ENCODE results near the gene DHRS7.

The DHRS7 gene, protein sequence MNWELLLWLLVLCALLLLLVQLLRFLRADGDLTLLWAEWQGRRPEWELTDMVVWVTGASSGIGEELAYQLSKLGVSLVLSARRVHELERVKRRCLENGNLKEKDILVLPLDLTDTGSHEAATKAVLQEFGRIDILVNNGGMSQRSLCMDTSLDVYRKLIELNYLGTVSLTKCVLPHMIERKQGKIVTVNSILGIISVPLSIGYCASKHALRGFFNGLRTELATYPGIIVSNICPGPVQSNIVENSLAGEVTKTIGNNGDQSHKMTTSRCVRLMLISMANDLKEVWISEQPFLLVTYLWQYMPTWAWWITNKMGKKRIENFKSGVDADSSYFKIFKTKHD

DNA sequence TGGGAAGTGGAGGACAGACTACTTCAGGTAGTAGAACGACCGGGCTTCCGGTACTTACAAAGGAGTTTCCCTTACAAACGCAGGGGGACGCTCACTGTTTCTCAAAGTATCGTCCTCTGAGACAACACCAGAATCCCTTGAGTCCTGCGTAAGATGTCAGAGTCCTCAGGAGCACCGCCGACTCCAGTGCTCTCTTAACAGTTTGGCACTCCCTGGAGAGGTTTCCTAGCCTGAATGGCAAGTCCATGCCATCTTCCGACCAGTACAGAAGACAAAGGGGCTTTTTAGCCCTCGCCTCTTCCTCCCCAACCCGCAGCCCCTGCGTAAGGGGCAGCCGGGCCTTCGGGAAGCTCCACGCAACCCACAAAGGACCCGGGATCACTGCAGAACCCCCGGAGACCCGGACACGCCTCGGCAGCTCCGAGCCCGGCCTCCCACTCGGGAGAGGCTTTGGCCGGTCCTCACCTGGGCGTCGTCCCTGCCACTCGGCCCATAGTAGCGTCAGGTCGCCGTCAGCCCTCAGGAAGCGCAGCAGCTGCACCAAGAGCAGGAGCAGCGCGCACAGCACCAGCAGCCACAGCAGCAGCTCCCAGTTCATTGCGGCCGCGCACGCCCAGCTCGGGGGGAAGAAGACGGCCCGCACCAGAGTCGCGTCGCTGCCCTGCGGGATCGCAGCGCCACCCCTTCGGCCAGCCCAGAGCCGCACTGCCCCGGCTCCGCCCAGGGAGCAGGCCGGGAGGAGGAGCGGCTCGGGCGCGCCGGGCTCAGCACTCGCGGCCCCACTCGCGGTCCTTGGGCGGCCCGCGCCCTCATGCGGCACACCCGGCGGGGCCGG lies at the start of gene DHRS7:
Gene DHRS7, minus strand, starts transcription at position 687 of the 835 bp plus-strand sequence. Its CDS starts 89 bp downstream, at position 598.
- H3K27ac ChIP-seq = peak within 1 kb of the TSS; percentile 93
- no peaks in the 10 kb centered on the region for H3K9me3 ChIP-seq (ENCODE audit: severe bottlenecking)
- DNase-seq = peak; percentile 81
- TF ChIP-seq, protein P1, sequence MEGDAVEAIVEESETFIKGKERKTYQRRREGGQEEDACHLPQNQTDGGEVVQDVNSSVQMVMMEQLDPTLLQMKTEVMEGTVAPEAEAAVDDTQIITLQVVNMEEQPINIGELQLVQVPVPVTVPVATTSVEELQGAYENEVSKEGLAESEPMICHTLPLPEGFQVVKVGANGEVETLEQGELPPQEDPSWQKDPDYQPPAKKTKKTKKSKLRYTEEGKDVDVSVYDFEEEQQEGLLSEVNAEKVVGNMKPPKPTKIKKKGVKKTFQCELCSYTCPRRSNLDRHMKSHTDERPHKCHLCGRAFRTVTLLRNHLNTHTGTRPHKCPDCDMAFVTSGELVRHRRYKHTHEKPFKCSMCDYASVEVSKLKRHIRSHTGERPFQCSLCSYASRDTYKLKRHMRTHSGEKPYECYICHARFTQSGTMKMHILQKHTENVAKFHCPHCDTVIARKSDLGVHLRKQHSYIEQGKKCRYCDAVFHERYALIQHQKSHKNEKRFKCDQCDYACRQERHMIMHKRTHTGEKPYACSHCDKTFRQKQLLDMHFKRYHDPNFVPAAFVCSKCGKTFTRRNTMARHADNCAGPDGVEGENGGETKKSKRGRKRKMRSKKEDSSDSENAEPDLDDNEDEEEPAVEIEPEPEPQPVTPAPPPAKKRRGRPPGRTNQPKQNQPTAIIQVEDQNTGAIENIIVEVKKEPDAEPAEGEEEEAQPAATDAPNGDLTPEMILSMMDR (IDR thresholded peaks at IDR 0.05; ENCODE audit: low read depth, low read length) = peak; percentile 50
- peaks cover 7% of the 10 kb centered on the region for H3K36me3 ChIP-seq
- H3K27me3 ChIP-seq (ENCODE audit: insufficient read depth, low read depth, severe bottlenecking) = no peaks in the 10 kb centered on the region
- peak within 1 kb of the TSS; percentile 81 for H3K4me3 ChIP-seq (ENCODE audit: low read depth, low read length)

DNA sequence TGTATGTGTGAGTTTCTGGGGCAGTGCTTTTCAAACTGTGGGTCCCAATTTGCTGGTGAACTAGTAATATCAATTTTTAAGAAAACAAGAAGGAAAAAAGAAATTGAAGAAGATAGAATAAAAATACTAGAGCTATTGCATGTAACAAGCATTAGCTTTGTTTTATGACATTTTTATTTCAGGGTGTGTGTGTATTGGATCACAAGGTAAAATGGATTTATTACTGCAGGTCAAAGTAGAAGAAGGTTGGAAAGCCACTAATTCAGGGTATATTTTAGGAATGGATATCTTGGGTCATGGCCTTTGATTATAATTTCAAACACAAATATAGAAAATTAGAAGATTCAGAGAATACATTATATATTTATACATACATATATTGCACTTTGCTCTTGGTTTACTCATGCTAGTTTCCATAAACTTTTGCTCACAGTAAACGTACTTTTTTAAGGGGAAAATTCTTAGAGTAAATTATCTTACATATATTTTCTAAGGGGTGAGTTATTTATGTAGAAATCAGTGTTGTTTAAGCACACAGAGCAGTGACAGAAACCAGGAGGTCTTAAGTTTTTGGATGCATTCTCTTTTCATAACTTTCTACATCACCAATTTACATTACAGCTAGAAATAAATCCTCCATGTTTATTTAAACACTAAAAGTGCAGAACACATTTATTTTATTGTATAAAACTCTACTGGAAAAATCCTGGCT lies 49.4 kb upstream of the DHRS7 start:
- Histone ChIP-seq H3K27ac (no peak overlapping the region), H3K36me3 (no peaks in the 10 kb centered on the region), H3K9me3 (ENCODE audit: severe bottlenecking) (no peaks in the 10 kb centered on the region), H3K27me3 (ENCODE audit: insufficient read depth, low read depth, severe bottlenecking) (no peaks in the 10 kb centered on the region), H3K4me3 (ENCODE audit: low read depth, low read length) (no peak overlapping the region)
- DNase-seq = no peak
- TF ChIP-seq, protein P1 (IDR thresholded peaks at IDR 0.05; ENCODE audit: low read depth, low read length) = no peak

DNA sequence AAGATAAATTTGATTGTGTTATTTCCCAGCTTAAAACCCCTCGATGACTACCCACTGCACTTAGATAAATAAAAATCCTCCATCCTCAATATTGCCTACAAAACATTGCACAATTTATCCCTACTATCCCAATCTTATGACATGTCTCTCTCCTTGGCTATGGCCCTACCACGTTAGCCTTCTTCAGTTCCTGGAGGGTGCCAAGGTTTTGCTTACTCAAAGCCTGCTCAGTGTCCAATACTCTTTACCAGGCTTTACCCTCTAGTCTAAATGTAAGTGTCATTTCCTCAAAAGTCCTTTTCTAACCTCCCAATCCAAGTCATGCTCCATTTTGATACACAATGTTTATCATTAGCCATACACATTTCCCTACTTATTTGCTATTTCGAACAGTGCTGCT lies 48.8 kb upstream of the DHRS7 start:
- H3K36me3 ChIP-seq = no peaks in the 10 kb centered on the region
- H3K9me3 ChIP-seq (ENCODE audit: severe bottlenecking) = no peaks in the 10 kb centered on the region
- no peak overlapping the region for H3K27ac ChIP-seq
- H3K4me3 ChIP-seq (ENCODE audit: low read depth, low read length) = no peak overlapping the region
- no peak for DNase-seq
- H3K27me3 ChIP-seq (ENCODE audit: insufficient read depth, low read depth, severe bottlenecking) = no peaks in the 10 kb centered on the region
- TF ChIP-seq, protein P1 (IDR thresholded peaks at IDR 0.05; ENCODE audit: low read depth, low read length) = no peak

DNA sequence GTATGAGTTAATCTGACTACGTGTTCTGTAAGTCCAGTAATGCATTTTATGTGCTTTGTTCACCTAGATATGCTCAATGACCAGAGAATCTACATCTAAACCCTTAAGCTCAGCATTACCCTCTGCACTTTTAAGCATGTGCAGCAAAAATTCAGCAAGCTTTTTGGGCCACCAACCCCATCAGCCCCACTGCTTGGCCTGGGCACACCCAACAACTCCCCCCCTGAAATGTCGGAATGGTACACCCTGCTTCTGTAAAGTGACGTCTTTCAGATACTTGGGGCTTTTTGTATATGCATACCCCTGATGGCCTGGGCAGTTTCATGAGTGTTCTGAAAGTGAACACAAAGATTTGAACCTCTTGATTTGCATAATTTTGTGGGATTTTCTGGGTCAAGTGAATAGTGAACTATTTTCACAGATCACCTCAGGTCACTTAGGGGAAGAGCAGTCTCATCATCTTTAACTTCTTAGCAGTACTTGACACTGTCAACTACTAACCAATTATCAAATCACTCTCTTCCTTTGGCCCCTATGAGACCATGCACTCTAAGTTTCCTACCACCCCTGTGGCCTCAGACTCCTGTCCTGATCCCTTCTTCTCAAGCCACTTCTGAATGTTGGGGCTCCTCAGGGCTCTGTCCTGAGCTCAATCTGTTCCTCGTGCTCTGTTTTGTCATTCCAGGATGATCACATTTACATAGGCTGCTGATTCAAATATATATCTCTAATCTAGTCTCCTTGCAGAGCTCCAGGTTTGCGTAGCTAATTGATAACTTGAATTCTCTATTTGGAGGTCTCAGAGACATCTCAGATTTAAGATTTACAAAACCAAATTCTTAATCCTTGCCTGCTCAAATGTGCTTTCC lies 47.5 kb upstream of the DHRS7 start:
- no peaks in the 10 kb centered on the region for H3K9me3 ChIP-seq (ENCODE audit: severe bottlenecking)
- no peak overlapping the region for H3K4me3 ChIP-seq (ENCODE audit: low read depth, low read length)
- TF ChIP-seq, protein P1 (IDR thresholded peaks at IDR 0.05; ENCODE audit: low read depth, low read length) = no peak
- no peak overlapping the region for H3K27ac ChIP-seq
- H3K27me3 ChIP-seq (ENCODE audit: insufficient read depth, low read depth, severe bottlenecking) = no peaks in the 10 kb centered on the region
- H3K36me3 ChIP-seq = no peaks in the 10 kb centered on the region
- DNase-seq = no peak

DNA sequence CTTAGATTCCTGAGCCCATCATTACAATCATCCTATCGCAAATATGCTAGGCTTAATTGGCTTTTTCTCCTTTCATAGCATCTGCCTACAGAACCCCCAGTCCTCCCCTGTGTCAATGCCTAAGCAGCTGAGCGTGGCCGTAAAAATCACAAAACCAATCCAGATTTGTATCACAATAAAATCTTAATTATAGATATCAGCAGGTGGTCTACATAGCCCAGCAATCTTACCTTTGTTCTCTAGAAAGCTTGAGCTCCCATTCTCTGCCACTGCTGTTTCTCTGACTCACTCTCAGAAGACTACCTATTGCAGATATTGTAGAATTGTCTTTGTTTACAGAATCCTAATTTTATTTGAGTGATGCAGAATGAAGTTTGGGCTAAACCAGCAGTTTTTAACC lies 46.0 kb upstream of the DHRS7 start:
- Histone ChIP-seq H3K27me3 (ENCODE audit: insufficient read depth, low read depth, severe bottlenecking) (no peaks in the 10 kb centered on the region), H3K36me3 (no peaks in the 10 kb centered on the region), H3K4me3 (ENCODE audit: low read depth, low read length) (no peak overlapping the region), H3K27ac (no peak overlapping the region), H3K9me3 (ENCODE audit: severe bottlenecking) (no peaks in the 10 kb centered on the region)
- no peak for DNase-seq
- TF ChIP-seq, protein P1 (IDR thresholded peaks at IDR 0.05; ENCODE audit: low read depth, low read length) = no peak
